Pancreas (tissue), 10 donors: ENCODE results near the gene DMKN. TPM values are rescaled to one million over a fixed set of nuclear protein-coding genes. Genes with fewer than 3 reads are reported as not detected.
A peak's percentile ranks its signal among the peaks of the same experiment; 100 is the strongest.

ENCODE experiments used
- ATAC-seq, 4 donors: fragments of 200-7000 bp; cut with Tn5 transposase; one replicate each; pipeline versions ENCODE4 v1.8.0 to v1.9.1; 2020; ENCODE audit warnings: mild to moderate bottlenecking in 4 of 4, moderate library complexity in 4 of 4
- DNase-seq, 6 donors: peaks; one replicate each; pipeline ENCODE4 v3.0.0-alpha.2; 2020
- FAIRE-seq: peaks from 2 replicates; lab custom pipeline; 2012; peaks lifted over from hg19 to GRCh38; lab: Jason Lieb, UNC
- H3K27ac ChIP-seq, 4 donors: fragments of 200-600 bp; sonication (generic); 1 replicate in 3 of 4; 2 replicates in 1 of 4; pipeline versions ENCODE4 v1.5.0 to v1.8.0; 2020
- H3K27me3 ChIP-seq, 4 donors: fragments of 200-600 bp; one replicate each; pipeline ENCODE4 v1.8.0; 2021
- H3K36me3 ChIP-seq, 3 donors: fragments of 200-600 bp; sonication (generic) in 1 of 3; one replicate each; pipeline versions ENCODE4 v1.5.0 to v1.8.0; 2020 to 2021
- H3K4me1 ChIP-seq, 3 donors: fragments of 200-600 bp; one replicate each; pipeline ENCODE4 v1.8.0; 2021
- H3K4me3 ChIP-seq, 4 donors: fragments of 200-600 bp; sonication (generic) in 2 of 4; one replicate each; pipeline versions ENCODE4 v1.5.0 to v1.8.0; 2020 to 2021
- H3K9me3 ChIP-seq, 4 donors: fragments of 200-600 bp; one replicate each; pipeline ENCODE4 v1.8.0; 2021
- WGBS, 2 donors: extraction: QIAGEN DNeasy Blood & Tissue Kit; methylation state at CpG; one replicate each; pipeline ENCODE4 v1.1.7; 2013; 5-methylcytosine and 5-hydroxymethylcytosine counted together
- intact Hi-C, 3 donors: fragments of 100-400 bp; cut with DNase I; formaldehyde crosslinking; loops; one replicate each; pipeline versions ENCODE4 v1.11.1 to v1.14.2; 2022
- polyA plus RNA-seq, 2 donors: library from polyadenylated mRNA; stranded (reverse); fragments of 200-250 nt; gene quantifications; one replicate each; pipeline ENCODE4 v1.2.3, GENCODE V29; 2013
- total RNA-seq, 6 donors: library from RNA; stranded (reverse); fragmentation: NEBNext Ultra II Directional in 4 of 6; extraction: Animal tissue kit (Norgen Biotek cat#: 25700) in 4 of 6; gene quantifications; one replicate each; pipeline versions ENCODE4 v1.2.1 to v1.2.4, GENCODE V29; 2021 to 2023
- TF ChIP-seq, protein P1 (sequence below), 4 donors: fragments of 200-600 bp; sonication (generic) in 3 of 4; IDR thresholded peaks; one replicate each; pipeline versions ENCODE4 v1.5.0 to v1.8.0; 2021; ENCODE audit warnings: antibody characterized with exemption in 4 of 4
- donor health status: healthy with polysubstance abuse.
- donor health status: DM: no; HTN: no; CAD: no; lungs with moderate emphysema.
- donor health status: DM: no; HTN: no; CAD: no.
- donor health status: control.
- donor health status: control.
- donor health status: Bipolar disorder and iron deficiency.
- donor health status: DM: yes; HTN: yes; CAD: no.
- donor health status: DM: no; HTN: no; CAD: no.
- donor health status: DM: no; HTN: no; CAD: no.
- donor health status: DM: yes; HTN: yes; CAD: no.

Gene DMKN
- total and polyA plus RNA-seq, 8 donors: 48.5 to 197 (median 62.4) TPM

DNA sequence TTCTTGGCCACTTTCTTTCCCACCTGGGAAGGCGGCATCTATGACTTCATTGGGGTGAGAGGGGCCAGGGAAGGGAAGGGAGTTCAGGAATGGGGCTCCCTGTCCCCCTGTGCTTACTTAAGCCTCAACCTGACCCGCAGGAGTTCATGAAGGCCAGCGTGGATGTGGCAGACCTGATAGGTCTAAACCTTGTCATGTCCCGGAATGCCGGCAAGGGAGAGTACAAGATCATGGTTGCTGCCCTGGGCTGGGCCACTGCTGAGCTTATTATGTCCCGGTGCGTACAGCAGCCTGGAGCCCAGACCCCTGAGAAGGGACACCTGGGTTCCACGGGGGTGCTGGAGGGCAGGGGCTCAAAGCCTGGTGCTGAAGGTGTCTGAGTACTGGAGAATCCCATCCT lies 33.1 kb upstream of the DMKN start:
- FAIRE-seq (no peak), DNase-seq (no peak), ATAC-seq (no peak)
- H3K4me3 ChIP-seq: peak overlapping the region in 3 of 4 donors; percentile 73 to 99 (median 90)
- H3K4me1 ChIP-seq: peaks cover 0 to 17% (median 4%) of the 10 kb centered on the region in 3 donors
- no peak overlapping the region for H3K27ac ChIP-seq
- no peaks in the 10 kb centered on the region for H3K9me3 ChIP-seq
- no peaks in the 10 kb centered on the region for H3K27me3 ChIP-seq
- H3K36me3 ChIP-seq: no peaks in the 10 kb centered on the region
- 48 to 51% methylated on average over 8 of the region's 8 CpGs for WGBS, 2 donors
- TF ChIP-seq, protein P1, sequence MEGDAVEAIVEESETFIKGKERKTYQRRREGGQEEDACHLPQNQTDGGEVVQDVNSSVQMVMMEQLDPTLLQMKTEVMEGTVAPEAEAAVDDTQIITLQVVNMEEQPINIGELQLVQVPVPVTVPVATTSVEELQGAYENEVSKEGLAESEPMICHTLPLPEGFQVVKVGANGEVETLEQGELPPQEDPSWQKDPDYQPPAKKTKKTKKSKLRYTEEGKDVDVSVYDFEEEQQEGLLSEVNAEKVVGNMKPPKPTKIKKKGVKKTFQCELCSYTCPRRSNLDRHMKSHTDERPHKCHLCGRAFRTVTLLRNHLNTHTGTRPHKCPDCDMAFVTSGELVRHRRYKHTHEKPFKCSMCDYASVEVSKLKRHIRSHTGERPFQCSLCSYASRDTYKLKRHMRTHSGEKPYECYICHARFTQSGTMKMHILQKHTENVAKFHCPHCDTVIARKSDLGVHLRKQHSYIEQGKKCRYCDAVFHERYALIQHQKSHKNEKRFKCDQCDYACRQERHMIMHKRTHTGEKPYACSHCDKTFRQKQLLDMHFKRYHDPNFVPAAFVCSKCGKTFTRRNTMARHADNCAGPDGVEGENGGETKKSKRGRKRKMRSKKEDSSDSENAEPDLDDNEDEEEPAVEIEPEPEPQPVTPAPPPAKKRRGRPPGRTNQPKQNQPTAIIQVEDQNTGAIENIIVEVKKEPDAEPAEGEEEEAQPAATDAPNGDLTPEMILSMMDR (IDR thresholded peaks at IDR 0.05): no peak
- intact Hi-C loops: loop anchor here in 2 of 3 donors (5.0 to 10.0 kb wide), 3 partner anchors 41 to 178 kb away; partner anchors contain the start of gene PMIS2 (in 1 of the 2)

DNA sequence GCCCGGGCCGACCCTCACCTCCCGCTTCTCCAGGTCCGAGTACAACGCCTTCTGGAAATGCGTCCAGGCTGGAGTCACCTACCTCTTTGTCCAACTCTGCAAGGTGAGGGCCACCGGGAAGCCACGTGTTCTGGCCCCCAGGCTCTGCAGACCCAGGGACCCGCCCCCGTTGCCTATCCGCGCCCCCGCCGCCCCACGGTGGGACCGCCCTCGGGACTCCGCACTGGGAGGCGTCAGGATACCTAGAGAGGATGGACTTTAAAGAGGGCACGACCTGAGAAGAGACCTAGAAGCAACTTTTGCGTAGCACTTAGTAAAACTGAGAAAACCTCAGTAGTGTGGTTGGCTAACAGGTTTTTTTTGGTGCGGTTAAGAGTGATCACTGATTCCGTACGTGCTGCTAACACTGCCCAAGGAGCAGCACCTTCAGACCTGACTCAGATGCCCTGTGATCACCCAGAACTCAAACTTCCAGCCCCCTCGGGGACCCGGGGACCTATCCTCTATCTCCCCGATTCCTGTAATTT lies 32.5 kb upstream of the DMKN start:
- peak overlapping the region; percentile 49 to 99 (median 82) for H3K4me3 ChIP-seq
- ATAC-seq (peak; percentile 14 to 34 (median 27)), DNase-seq (peak in 1 of 6 donors; percentile 53), FAIRE-seq (no peak)
- 1 to 2% methylated on average over 27 of the region's 27 CpGs for WGBS, 2 donors
- H3K9me3 ChIP-seq: no peaks in the 10 kb centered on the region
- no peaks in the 10 kb centered on the region for H3K27me3 ChIP-seq
- H3K36me3 ChIP-seq: no peaks in the 10 kb centered on the region
- H3K27ac ChIP-seq: peak overlapping the region; percentile 36 to 70 (median 53)
- TF ChIP-seq, protein P1 (IDR thresholded peaks at IDR 0.05): no peak
- intact Hi-C loops: loop anchor here in 2 of 3 donors (5.0 to 10.0 kb wide), 3 partner anchors 41 to 179 kb away; partner anchors contain the start of gene PMIS2 (in 1 of the 2)
- H3K4me1 ChIP-seq: peaks cover 0 to 17% (median 4%) of the 10 kb centered on the region in 3 donors

- Histone ChIP-seq H3K4me3 (peak within 1 kb of the TSS; percentile 49 to 99 (median 82)), H3K27ac (peak within 1 kb of the TSS; percentile 36 to 70 (median 53)), H3K4me1 (peaks cover 0 to 17% (median 4%) of the 10 kb centered on the region in 3 donors), H3K36me3 (no peaks in the 10 kb centered on the region), H3K27me3 (no peaks in the 10 kb centered on the region), H3K9me3 (no peaks in the 10 kb centered on the region)
- FAIRE-seq: no peak
- ATAC-seq: peak; percentile 89 to 97 (median 92)
- intact Hi-C loops: loop anchor here in 2 of 3 donors (5.0 to 10.0 kb wide), 3 partner anchors 42 to 180 kb away; partner anchors contain the start of gene PMIS2 (in 1 of the 2)
- DNase-seq: peak; percentile 90 to 98 (median 94)
- WGBS, 2 donors: 0% methylated on average over 84 to 85 of the region's 85 CpGs
- TF ChIP-seq, protein P1 (IDR thresholded peaks at IDR 0.05): no peak
These were observed 31.8 kb upstream of the DMKN start, which contains the start of gene TMEM147 for GRCh38 chr19:35545001-35545854. TMEM147 (plus strand) TSS chr19:35545626; CDS start chr19:35545740, 114 bp downstream.

DNA sequence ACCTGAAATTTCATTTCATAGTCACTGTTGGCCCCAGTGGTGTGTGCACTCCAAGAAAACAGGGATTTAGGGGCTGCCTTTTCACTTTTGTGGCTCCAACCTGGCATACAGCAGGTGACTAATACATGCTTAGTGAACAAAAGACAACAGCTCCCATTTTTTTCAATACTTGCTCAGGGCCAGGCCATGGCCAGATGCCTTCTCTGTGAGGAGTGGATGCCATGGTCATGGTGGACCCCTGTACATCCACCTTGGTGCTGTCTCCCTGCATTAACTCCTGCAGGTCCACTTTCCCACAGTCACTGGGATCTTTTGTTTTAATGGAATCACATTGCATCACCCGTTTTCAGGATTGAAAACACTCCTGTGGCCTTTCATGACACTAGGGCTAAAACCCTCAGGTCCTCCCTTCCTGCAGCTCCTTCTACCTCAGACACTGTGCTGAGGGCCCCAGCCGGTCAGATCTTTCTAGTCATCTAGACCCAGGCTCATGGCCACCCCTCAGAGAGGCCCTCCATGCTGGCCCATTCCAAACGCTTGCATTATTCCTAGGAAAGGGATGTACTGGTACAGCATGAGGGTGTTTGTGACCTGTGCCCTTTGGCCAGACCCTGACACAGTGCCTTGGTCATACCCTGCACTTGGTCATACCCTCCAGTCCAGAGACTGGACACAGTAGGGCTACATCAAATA lies 30.8 kb upstream of the DMKN start:
- DNase-seq: no peak
- Histone ChIP-seq H3K36me3 (no peaks in the 10 kb centered on the region), H3K27ac (no peak overlapping the region), H3K27me3 (no peaks in the 10 kb centered on the region), H3K4me1 (peaks cover 0 to 14% (median 4%) of the 10 kb centered on the region in 3 donors), H3K4me3 (peak overlapping the region in 3 of 4 donors; percentile 73 to 99 (median 90)), H3K9me3 (no peaks in the 10 kb centered on the region)
- FAIRE-seq: no peak
- TF ChIP-seq, protein P1 (IDR thresholded peaks at IDR 0.05): no peak
- no peak for ATAC-seq
- intact Hi-C loops: loop anchor here in 2 of 3 donors (10.0 kb wide), 2 partner anchors 51 to 181 kb away; no protein-coding TSS in a partner anchor
- WGBS, 2 donors: 77 to 79% methylated on average over 3 of the region's 3 CpGs
